H1 (cell line): ENCODE data around the gene OPCML. TPM values are rescaled to one million over a fixed set of nuclear protein-coding genes. Genes with fewer than 3 reads are reported as not detected.

Source experiments
- CHD7 ChIP-seq: fragments of 300-600 bp; sonication (generic); IDR thresholded peaks from 2 replicates; pipeline ENCODE4 v1.7.1; 2012; ENCODE audit warnings: low read length, moderate library complexity, mild to moderate bottlenecking, inconsistent platforms; ENCODE audit not compliant: insufficient replicate concordance
- polyA plus RNA-seq, 7 experiments: library from polyadenylated mRNA; depleted of rRNA in 3 of 7; stranded (reverse) in 5 of 7; unstranded in 2 of 7; fragments of >200 nt in 5 of 7; fragments of 200-250 nt in 2 of 7; gene quantifications; 1 replicate in 5 of 7; 2 replicates in 1 of 7; 4 replicates in 1 of 7; pipeline versions ENCODE4 v1.2.1 to v1.2.3, GENCODE V29; 2011 to 2013; ENCODE audit warnings: missing spikeins in 2 of 7, mixed read lengths in 2 of 7
- total RNA-seq: library from RNA; stranded (reverse); fragmentation: NEBNext Ultra II Directional; extraction: Animal tissue kit (Norgen Biotek cat#: 25700); gene quantifications from 2 replicates; pipeline ENCODE4 v1.2.1, GENCODE V29; 2021

The OPCML gene
- total and polyA plus RNA-seq, 2 of the 8 experiments (the other 6 are each of a cell fraction or from before 2014, with no cell fraction given), result 2.3 to 3.1 TPM

GRCh38 chr11:133011604-133012003 lies 520.7 kb downstream of the OPCML start (continued):
- no peak for TF ChIP-seq CHD7
